KOPT-K1 (cell line): Measurements from ENCODE around the gene SLC5A6.
A peak's percentile ranks its signal among the peaks of the same experiment; 100 is the strongest.

Experiments used
- H3K27ac ChIP-seq: fragments of 200-600 bp; sonication (generic); 2 replicates; pipeline ENCODE4 v1.5.1; 2016; ENCODE audit warnings: antibody characterized with exemption, mild to moderate bottlenecking, low read depth, low read length; ENCODE audit not compliant: poor library complexity, severe bottlenecking
- H3K36me3 ChIP-seq: fragments of 200-600 bp; sonication (generic); 2 replicates; pipeline ENCODE4 v1.5.1; 2017; ENCODE audit warnings: antibody characterized with exemption, mild to moderate bottlenecking, low read length, moderate library complexity; ENCODE audit not compliant: insufficient read depth
- H3K9me3 ChIP-seq: fragments of 200-600 bp; sonication (generic); 2 replicates; pipeline ENCODE4 v1.5.1; 2017; ENCODE audit warnings: antibody characterized with exemption, low read length, mild to moderate bottlenecking; ENCODE audit not compliant: insufficient read depth, poor library complexity, severe bottlenecking

Gene SLC5A6

DNA sequence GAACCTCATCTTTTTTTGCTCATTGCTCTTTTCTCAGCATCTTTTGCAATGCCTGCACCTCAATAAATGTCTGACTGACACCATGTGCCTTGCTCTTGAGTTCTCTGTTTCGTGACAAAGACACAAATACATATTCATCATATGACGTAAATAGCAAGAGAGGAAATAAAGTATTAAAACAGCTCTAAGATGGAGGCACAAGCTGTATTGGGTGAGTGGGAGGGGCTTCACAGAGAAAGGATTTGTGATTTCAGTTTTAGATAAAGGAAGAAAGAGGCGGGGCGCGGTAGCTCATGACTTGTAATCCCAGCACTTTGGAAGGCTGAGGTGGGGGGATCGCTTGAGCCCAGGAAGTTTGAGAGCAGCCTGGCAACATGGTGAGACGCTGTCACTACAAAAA is 8.0 kb upstream of the SLC5A6 start:
- Histone ChIP-seq H3K36me3 (peaks cover 79% of the 10 kb centered on the region), H3K27ac (no peak overlapping the region), H3K9me3 (no peaks in the 10 kb centered on the region)

DNA sequence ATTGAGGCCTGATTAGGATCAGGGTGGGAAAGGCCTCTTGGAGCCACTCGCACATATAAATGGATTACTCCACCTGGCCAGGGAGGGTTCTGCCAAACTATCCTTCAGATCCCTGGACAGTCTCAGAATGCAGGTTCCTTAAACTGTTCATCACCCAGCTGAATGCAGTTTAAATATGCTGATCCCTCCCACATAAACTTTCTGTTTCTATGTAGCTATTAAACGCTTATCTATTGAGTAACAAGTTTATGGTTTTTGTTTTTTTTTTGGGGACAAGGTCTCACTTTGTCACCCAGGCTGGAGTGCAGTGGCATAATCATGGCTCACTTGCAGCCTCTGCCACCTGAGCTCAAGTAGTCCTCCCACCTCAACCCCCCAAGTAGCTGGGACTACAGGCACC is 7.0 kb upstream of the SLC5A6 start:
- H3K9me3 ChIP-seq = no peaks in the 10 kb centered on the region
- no peak overlapping the region for H3K27ac ChIP-seq
- H3K36me3 ChIP-seq = peaks cover 78% of the 10 kb centered on the region

DNA sequence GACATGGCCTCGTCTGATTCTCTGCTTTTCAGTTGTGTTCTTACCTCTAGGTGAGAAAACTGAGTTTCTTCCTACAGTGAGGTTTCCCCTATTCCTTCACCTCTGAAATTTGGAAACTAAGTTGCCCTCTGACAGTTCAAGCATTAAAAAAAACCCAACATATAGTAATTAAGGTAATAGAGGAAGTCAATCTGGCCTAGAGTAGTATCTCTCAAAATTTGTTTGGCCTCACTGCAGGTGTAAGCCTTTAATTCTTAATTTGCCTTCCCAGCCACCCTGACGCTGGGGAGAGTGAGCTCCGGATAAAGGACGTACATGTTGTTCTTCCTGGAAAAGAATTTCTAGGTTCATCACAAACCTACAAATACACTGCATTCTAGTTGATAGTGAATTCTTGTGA is 6.5 kb upstream of the SLC5A6 start:
- H3K27ac ChIP-seq = peak overlapping the region; percentile 87
- peaks cover 75% of the 10 kb centered on the region for H3K36me3 ChIP-seq
- no peaks in the 10 kb centered on the region for H3K9me3 ChIP-seq

DNA sequence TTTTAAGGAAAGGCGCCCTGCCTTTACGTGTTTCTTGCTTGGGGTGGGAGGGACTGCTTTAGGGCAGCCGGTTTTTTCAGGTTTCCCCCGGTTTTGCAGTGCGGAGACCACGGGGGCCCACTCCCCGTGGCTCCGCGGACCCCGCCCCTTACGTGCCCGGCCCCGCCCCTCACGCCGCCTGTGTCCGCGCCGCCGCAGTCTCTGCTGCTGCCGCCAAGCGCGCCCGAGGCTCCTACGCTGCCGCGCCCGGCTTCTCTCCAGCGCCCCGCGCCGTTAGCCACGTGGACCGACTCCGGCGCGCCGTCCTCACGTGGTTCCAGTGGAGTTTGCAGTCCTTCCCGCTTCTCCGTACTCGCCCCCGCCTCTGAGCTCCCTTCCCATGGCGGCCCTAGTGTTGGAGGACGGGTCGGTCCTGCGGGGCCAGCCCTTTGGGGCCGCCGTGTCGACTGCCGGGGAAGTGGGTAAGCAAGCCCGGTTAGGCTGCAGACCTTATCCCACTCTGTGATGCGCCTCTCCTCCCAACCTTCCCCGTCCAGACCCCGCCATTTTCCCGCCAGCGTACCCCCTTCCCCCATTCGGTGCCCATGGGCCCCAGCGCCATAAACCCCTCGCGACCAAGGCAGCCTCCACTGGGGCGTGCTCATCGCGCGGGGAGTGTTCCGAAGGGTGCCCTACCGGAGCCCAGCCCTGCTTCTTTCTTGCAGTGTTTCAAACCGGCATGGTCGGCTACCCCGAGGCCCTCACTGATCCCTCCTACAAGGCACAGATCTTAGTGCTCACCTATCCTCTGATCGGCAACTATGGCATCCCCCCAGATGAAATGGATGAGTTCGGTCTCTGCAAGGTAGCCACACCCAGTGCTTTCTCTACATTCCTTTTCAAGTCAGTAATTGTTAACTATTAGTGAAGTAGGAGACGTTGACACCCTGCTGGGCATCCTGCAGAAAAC is 5.4 kb upstream of the SLC5A6 start, which contains the start of gene CAD:
TSS of gene CAD (plus strand) at position 197 of the 949 bp plus-strand sequence. CDS start at position 380, 183 bp downstream.
- Histone ChIP-seq H3K9me3 (no peaks in the 10 kb centered on the region), H3K36me3 (peaks cover 63% of the 10 kb centered on the region), H3K27ac (peak within 1 kb of the TSS; percentile 87)

DNA sequence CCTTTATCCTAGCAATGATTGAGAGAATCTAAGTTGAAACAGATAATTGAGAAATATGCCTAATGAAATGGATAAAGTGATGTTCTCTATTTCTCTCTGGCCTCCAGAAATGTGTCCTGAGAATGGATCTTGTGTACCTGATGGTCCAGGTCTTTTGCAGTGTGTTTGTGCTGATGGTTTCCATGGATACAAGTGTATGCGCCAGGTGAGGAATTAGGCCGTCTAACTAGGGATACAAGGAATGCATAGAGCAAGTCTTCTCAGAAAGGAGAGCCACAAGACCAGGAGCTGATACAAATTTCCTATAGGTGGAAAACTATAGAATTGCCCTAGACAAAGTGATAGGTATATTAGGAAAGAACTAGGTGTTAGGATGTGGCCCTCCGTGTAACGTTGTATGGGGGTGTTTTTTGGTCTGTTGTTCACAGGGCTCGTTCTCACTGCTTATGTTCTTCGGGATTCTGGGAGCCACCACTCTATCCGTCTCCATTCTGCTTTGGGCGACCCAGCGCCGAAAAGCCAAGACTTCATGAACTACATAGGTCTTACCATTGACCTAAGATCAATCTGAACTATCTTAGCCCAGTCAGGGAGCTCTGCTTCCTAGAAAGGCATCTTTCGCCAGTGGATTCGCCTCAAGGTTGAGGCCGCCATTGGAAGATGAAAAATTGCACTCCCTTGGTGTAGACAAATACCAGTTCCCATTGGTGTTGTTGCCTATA is 4.5 kb upstream of the SLC5A6 start:
- peaks cover 54% of the 10 kb centered on the region for H3K36me3 ChIP-seq
- H3K9me3 ChIP-seq = no peaks in the 10 kb centered on the region
- H3K27ac ChIP-seq = peak overlapping the region; percentile 87

DNA sequence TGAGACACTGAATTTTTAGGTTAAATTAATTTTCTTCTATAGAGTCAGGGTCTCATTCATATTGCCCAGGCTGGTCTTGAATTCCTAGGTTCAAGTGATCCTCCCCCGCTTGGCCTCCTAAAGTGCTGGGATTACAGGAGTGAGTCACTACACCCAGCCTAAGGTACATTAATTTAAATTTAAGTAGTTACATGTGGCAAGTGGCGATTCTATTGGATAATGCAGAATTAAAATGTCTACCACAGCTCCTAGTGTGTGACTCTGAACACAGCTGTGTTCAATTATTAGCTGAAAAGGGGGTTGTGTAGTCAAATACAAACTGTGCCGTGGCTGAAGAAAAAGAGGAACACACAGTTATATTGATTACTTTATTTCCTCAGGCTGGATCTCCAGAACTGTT is 2.9 kb upstream of the SLC5A6 start:
- Histone ChIP-seq H3K36me3 (peaks cover 42% of the 10 kb centered on the region), H3K9me3 (no peaks in the 10 kb centered on the region), H3K27ac (no peak overlapping the region)

DNA sequence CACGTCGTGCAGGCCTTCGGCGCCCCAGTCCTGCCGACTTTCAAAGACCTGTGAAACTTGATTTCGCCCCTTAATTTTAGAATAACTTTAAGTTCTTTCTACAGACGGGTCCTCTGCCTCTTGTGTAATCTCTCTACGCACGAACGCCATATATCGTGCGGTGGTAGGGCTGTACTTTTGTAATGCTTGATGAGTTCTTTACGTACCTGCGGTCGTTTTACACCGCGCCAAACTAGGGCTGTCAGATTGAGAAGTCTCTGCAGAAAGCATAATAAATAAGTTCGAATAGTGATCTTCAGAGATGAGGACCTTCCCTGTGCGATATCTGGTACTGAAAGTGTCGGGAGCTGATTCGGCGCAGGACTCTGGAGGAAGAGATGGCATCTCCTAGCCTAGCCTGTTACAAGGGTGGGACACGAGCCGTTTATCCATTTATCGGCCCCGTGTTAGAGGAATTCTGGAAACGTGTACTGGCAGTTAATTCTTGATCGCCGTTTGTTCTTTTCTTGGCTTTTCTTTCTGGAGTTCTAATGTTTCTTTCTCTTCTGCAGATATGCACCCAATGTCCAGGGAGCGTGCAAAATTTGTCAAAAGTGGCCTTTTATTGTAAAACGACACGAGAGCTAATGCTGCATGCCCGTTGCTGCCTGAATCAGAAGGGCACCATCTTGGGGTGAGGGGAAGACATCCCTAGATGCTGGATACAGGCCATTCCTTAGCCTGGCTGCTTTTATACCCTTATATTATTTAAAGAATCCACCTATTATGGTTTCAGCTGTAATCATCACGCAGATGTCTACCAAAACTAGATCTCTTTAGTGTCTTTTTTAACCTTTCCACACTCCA is 781 bp upstream of the SLC5A6 start:
- H3K36me3 ChIP-seq = peaks cover 47% of the 10 kb centered on the region
- no peaks in the 10 kb centered on the region for H3K9me3 ChIP-seq
- H3K27ac ChIP-seq = peak overlapping the region; percentile 95

DNA sequence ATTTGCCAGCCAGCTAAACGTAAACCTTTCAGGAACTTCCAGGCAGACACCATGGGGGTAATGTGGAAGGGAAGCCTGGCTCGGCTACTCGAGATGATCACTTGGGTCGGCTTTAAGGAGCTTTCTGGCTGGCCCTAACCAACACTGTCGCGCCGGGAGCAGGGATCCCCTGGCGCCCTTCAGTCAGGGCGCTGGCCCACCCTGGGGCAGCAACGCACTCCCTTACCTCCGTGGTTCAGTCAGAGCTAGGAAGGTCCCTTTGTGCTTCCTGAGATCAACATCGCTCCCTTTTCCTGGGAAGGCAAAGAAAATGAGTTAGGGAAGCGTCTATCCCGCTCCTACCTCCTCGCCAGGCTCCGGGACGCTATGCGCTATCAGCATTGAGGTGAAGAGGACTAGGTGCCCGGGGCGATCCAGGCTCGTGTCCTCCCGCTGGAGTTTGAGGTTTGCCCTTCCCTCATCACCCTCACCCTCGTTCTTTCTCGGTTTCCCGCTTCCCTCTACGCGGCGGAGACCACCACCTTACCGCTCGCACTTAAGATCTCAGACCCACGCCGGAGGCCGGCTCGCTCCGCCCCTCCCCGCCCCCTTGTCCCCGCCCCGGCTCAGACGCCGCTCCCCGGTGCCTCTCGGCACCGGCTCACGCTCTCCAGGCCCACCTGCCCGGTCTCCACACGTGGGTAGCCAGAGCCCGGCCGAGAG is 676 bp downstream of the SLC5A6 start:
- H3K9me3 ChIP-seq = no peaks in the 10 kb centered on the region
- peak overlapping the region; percentile 95 for H3K27ac ChIP-seq
- H3K36me3 ChIP-seq = peaks cover 60% of the 10 kb centered on the region

DNA sequence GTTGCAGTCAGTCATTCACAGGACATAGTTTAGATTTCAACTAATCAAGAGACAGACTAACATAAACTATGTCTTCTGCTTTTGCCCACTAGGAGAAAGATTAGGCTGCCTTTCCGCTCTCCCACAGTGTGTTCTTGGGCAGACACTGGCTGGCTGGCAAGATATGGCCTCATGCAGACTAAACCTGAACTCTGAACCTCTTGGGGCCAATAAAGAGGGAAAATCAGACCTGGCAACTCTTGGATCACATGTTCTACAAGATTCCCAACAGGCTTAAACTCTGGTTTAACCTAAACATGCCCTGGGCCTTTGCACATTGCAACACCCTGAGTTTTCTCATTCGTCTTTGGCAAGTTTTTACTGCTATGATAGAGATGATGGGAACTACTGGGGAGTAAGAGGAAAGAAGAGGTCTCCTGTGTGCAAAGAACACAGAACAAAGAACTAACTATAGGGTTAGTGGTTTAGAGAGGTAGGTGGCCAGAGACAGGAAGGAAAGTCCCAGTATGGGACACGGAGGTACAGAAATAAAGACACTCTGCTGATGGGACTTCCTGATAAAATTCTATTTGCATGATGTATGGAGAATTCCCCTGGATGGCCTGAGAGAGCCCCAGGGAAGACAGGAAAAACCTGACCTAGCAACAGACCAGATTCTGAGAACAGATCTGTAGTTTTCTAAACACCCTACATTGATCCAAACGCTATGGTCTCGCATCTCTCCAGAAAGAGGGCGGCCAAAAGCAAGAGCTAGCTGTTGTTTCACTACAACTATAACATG is 2.3 kb downstream of the SLC5A6 start:
- Histone ChIP-seq H3K36me3 (peaks cover 62% of the 10 kb centered on the region), H3K27ac (no peak overlapping the region), H3K9me3 (no peaks in the 10 kb centered on the region)

DNA sequence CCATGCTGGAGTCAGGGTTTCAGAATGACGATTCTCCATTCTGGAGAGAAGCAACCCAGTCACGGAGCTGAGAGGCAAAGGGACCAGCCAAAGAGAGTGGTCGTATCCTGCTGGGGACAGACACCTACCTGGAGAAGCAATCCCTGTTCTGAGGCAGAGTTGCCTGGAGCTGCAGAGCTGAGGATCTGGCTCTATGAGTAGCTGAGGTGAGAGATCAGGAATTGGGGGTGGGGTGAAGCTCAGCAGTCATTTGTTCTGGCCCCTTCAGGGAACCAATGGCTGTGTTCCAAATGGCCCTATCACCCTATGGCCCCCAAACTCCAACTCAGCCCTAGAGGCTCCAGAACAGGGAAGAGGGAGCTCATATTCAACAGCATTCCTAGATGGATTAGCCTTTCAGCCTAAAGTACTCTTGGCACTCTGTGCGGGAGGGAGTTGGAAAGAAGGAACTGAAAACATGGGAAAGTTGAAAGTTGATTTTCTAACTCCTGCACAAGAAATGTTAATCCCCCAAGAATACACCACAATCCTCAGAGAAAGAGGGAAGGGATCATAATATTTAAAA is 3.5 kb downstream of the SLC5A6 start:
- Histone ChIP-seq H3K36me3 (peaks cover 66% of the 10 kb centered on the region), H3K9me3 (no peaks in the 10 kb centered on the region), H3K27ac (no peak overlapping the region)

DNA sequence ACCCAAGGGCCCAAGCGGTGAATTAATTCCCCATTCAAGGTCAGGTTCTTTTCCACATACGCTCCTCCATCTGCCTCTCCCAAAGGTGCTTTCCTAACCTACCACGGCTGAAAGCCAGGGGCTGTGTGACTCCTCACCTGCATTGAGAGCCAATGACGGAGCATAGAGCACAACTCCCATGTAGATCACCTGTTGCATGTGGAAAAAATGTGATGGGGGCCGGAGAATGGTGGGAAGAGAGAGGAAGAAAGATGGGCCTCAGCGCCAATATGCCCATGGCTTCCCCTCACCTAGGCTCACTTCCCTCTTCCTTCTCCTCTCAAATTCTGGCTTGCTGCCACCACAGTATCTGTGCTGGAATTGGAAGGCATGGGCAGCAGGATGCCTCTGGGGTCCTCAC is 5.7 kb downstream of the SLC5A6 start:
- Histone ChIP-seq H3K27ac (no peak overlapping the region), H3K36me3 (peaks cover 89% of the 10 kb centered on the region), H3K9me3 (no peaks in the 10 kb centered on the region)

DNA sequence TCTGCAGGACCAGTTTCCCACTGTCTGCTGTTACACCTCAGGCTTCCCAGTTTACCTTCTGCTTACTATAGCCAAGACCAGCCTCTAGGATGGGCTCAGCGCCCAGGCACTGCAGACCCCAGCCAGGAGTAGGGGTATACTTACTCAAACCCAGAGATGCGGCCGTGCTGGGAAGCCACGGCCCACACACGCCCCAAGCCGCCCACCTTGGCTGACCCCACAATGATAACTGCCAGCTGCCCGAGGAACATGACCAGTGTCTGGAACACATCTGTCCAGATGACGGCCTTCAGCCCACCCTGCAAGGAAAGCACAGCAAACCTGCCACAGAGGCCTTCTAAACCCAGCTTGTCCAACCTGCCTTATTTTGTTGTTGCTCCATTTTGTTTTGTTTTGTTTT is 6.9 kb downstream of the SLC5A6 start:
- Histone ChIP-seq H3K36me3 (peaks cover 98% of the 10 kb centered on the region), H3K9me3 (no peaks in the 10 kb centered on the region), H3K27ac (no peak overlapping the region)

DNA sequence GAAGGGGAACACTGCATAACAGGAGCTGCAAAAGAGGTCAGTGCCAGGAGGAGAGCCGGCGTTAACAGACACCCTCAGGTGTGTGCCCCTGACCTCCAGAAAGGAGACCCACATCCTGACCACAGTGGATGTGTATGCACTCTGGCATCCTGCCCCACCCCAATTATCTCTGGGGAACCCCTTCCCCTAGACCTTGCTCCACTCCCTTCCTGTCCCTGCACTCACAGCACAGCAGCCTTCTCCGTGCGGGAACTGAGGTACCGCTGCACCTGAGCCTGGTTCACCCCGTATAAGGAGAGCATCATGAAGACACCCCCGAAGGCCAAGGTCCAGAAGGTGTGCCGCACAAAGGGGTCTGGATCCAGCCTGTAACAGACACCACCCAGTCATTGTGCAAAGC is 7.5 kb downstream of the SLC5A6 start:
- Histone ChIP-seq H3K27ac (no peak overlapping the region), H3K9me3 (no peaks in the 10 kb centered on the region), H3K36me3 (peaks cover 98% of the 10 kb centered on the region)
